GM21423 (cell line): ENCODE data around the gene S100A3.
"Not testable (repeated sequence)": the region's sequence is repeated elsewhere in the genome, so short reads cannot be mapped to it uniquely, and the experiment has no call there.

Source experiments
- ATAC-seq: cut with Tn5 transposase; IDR thresholded peaks from one replicate; pipeline ENCODE4 v1.9.1; 2021; ENCODE audit warnings: mild to moderate bottlenecking, moderate library complexity; ENCODE audit not compliant: unreplicated experiment

S100A3 gene

GRCh38 chr1:153570874-153571273, 21.8 kb upstream of the S100A3 start:
- ATAC-seq, result no peak

- no peak for ATAC-seq
Observed at GRCh38 chr1:153569465-153569864, 20.4 kb upstream of the S100A3 start.

GRCh38 chr1:153568367-153569099, 19.5 kb upstream of the S100A3 start:
- no peak for ATAC-seq

- no peak for ATAC-seq
Observed at GRCh38 chr1:153567621-153568366, 18.7 kb upstream of the S100A3 start.

GRCh38 chr1:153566414-153567371, 17.6 kb upstream of the S100A3 start:
- peak; percentile 62 for ATAC-seq

- ATAC-seq, result no peak
Observed at GRCh38 chr1:153565529-153566374, 16.7 kb upstream of the S100A3 start, which contains the start of gene S100A2. S100A2 (minus strand) TSS chr1:153565844; CDS start chr1:153563877, 1,967 bp downstream.

- ATAC-seq, result no peak
Observed at GRCh38 chr1:153563991-153564390, 14.9 kb upstream of the S100A3 start.

- ATAC-seq, result no peak
Observed at GRCh38 chr1:153563483-153563901, 14.4 kb upstream of the S100A3 start.

- not testable (repeated sequence) for ATAC-seq
Observed at GRCh38 chr1:153562021-153562420, 13.0 kb upstream of the S100A3 start.

GRCh38 chr1:153561466-153561985, 12.5 kb upstream of the S100A3 start:
- ATAC-seq, result no peak

- no peak for ATAC-seq
Observed at GRCh38 chr1:153560771-153561465, 11.9 kb upstream of the S100A3 start.

- ATAC-seq, result no peak
Observed at GRCh38 chr1:153560241-153560640, 11.2 kb upstream of the S100A3 start.

- no peak for ATAC-seq
Observed at GRCh38 chr1:153557877-153558276, 8.8 kb upstream of the S100A3 start.

- ATAC-seq, result no peak
Observed at GRCh38 chr1:153556348-153556747, 7.3 kb upstream of the S100A3 start.

- no peak for ATAC-seq
Observed at GRCh38 chr1:153553830-153554541, 4.9 kb upstream of the S100A3 start.

- ATAC-seq, result no peak
Observed at GRCh38 chr1:153553096-153553495, 4.0 kb upstream of the S100A3 start.

GRCh38 chr1:153552335-153552734, 3.3 kb upstream of the S100A3 start:
- ATAC-seq, result no peak

- ATAC-seq, result no peak
Observed at GRCh38 chr1:153550827-153551500, 1.9 kb upstream of the S100A3 start.
